GM12865 (cell line): ENCODE results near the gene COL18A1.
A peak's percentile ranks its signal among the peaks of the same experiment; 100 is the strongest.

Experiments
- DNase-seq: peaks from one replicate; pipeline ENCODE4 v3.0.0; 2010; ENCODE audit warnings: low read depth
- H3K4me3 ChIP-seq: 2 replicates; pipeline ENCODE4 v1.5.1; 2011; ENCODE audit warnings: mild to moderate bottlenecking, low read depth, low read length, control low read depth
- TF ChIP-seq, protein P1 (sequence below): IDR thresholded peaks from 2 replicates; pipeline ENCODE4 v1.5.1; 2011; ENCODE audit warnings: low read length, control low read depth, low read depth, inconsistent platforms; ENCODE audit not compliant: insufficient read depth; ENCODE audit errors: missing control alignments

Gene COL18A1

DNA sequence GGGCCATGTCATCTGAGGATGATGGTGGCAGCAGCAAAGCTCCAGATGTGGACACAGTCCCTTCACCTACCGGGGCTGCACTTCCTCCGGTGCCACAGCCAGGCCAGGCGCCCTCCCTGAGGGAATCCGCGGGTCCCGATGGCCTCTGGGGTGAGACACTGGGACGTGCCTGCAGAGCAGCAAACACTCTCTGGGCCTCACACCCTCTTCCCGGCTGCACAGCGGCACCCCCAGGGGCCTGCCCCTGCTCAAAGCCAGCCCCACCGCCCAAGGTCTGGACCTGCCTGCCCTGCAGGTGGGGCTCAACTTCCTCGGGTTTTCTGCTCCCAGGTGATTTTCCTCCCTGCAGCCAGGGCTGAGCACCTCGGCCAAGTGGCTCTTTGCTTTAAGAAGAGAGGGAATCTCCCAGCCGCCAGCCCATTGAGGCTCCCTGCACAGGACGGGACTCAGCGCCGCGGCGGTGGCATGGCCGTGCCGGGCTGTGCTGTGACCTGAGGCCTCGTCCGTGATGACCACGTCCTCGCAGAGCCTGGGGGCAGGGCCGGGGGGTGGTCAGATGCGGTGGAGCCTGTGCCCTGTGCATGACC lies 21.3 kb upstream of the COL18A1 start:
- no peak for DNase-seq
- no peak overlapping the region for H3K4me3 ChIP-seq
- TF ChIP-seq, protein P1, sequence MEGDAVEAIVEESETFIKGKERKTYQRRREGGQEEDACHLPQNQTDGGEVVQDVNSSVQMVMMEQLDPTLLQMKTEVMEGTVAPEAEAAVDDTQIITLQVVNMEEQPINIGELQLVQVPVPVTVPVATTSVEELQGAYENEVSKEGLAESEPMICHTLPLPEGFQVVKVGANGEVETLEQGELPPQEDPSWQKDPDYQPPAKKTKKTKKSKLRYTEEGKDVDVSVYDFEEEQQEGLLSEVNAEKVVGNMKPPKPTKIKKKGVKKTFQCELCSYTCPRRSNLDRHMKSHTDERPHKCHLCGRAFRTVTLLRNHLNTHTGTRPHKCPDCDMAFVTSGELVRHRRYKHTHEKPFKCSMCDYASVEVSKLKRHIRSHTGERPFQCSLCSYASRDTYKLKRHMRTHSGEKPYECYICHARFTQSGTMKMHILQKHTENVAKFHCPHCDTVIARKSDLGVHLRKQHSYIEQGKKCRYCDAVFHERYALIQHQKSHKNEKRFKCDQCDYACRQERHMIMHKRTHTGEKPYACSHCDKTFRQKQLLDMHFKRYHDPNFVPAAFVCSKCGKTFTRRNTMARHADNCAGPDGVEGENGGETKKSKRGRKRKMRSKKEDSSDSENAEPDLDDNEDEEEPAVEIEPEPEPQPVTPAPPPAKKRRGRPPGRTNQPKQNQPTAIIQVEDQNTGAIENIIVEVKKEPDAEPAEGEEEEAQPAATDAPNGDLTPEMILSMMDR: no peak

GRCh38 chr21:45384656-45385548 lies 20.1 kb upstream of the COL18A1 start:
- no peak overlapping the region for H3K4me3 ChIP-seq
- TF ChIP-seq, protein P1: no peak
- no peak for DNase-seq

DNA sequence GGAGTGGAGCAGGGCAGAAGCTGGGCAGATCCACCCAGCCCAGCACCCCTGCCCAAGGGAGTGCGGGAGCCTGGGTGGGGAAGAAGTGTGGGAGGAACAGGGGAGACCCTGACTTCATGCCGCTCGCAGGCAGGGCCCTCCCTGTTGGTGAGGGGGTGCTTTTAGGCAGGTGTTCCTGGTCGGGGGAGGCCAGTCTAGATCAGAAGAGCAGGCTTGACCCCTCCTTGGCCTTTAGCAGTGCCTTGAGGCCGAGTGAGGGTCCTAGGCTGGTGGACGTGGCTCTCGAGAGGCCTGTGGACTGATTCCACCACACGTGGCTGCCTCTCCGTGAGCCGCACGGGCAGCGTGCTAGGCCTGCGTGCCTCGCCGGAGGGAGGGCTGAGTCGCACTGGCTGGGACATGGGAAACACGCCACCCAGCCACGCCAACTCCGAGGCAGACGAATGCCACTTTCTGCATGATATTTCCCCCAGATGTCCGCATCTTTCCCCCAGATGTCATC lies 19.4 kb upstream of the COL18A1 start:
- H3K4me3 ChIP-seq: no peak overlapping the region
- TF ChIP-seq, protein P1: no peak
- no peak for DNase-seq

DNA sequence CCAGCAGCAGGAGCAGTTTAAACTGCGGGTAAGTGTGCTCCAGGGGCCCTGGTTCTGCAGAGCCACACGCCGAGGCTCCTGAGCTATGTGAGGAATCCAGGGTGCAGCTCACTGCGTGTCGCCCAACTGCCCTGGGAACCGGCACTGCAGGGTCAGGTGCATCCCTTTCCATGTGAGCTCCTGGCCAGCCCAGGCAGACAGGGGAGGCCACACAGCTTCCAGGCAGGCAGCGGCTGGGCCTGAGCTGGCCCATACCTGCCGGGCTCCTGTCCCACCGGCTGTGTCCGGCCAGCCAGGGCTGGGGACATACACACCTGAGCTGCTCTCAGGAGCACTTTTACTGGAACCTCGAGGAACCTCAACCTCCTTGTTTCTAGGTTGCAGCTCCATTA lies 18.6 kb upstream of the COL18A1 start:
- DNase-seq: no peak
- H3K4me3 ChIP-seq: no peak overlapping the region
- TF ChIP-seq, protein P1: no peak

- TF ChIP-seq, protein P1: no peak
- DNase-seq: peak; percentile 32
- no peak overlapping the region for H3K4me3 ChIP-seq
Observed at GRCh38 chr21:45386728-45387371, 18.1 kb upstream of the COL18A1 start.

GRCh38 chr21:45387506-45387905 lies 17.5 kb upstream of the COL18A1 start:
- H3K4me3 ChIP-seq: no peak overlapping the region

More at GRCh38 chr21:45387506-45387905, 17.5 kb upstream of the COL18A1 start:
- TF ChIP-seq, protein P1: no peak
- no peak for DNase-seq
